ENCODE results near the gene STARD8.

The STARD8 gene

GRCh38 chrX:68753218-68753617, 105.8 kb downstream of the STARD8 start:
- no peak for TF ChIP-seq SUZ12 (IDR thresholded peaks at IDR 0.05; ENCODE audit: extremely low read depth, insufficient read depth, insufficient read length)
- no peak for TF ChIP-seq ZNF274 (IDR thresholded peaks at IDR 0.05; ENCODE audit: low read depth, low read length)
- no peak for TF ChIP-seq YY1 (IDR thresholded peaks at IDR 0.05; ENCODE audit: insufficient read depth, insufficient read length)
- Histone ChIP-seq H3K9me3 (ENCODE audit: insufficient read depth, low read length) (no peaks in the 10 kb centered on the region), H3K4me3 (ENCODE audit: insufficient read length, low read depth) (no peak overlapping the region), H3K27me3 (ENCODE audit: insufficient read depth, insufficient read length) (no peaks in the 10 kb centered on the region), H3K4me1 (ENCODE audit: insufficient read depth, insufficient read length) (no peaks in the 10 kb centered on the region), H3K9ac (ENCODE audit: insufficient read length, low read depth) (no peak overlapping the region), H3K36me3 (ENCODE audit: insufficient read depth, insufficient read length, low read length) (no peaks in the 10 kb centered on the region)
- no peak for DNase-seq (ENCODE audit: low read depth, low spot score)

- DNase-seq (ENCODE audit: low read depth, low spot score), result no peak
- Histone ChIP-seq H3K36me3 (ENCODE audit: insufficient read depth, insufficient read length, low read length) (no peaks in the 10 kb centered on the region), H3K9ac (ENCODE audit: insufficient read length, low read depth) (no peak overlapping the region), H3K4me3 (ENCODE audit: insufficient read length, low read depth) (no peak overlapping the region), H3K4me1 (ENCODE audit: insufficient read depth, insufficient read length) (no peaks in the 10 kb centered on the region), H3K27me3 (ENCODE audit: insufficient read depth, insufficient read length) (no peaks in the 10 kb centered on the region), H3K9me3 (ENCODE audit: insufficient read depth, low read length) (no peaks in the 10 kb centered on the region)
- no peak for TF ChIP-seq YY1 (IDR thresholded peaks at IDR 0.05; ENCODE audit: insufficient read depth, insufficient read length)
These were observed 106.9 kb downstream of the STARD8 start for GRCh38 chrX:68754406-68754805.

- Histone ChIP-seq H3K36me3 (ENCODE audit: insufficient read depth, insufficient read length, low read length) (no peaks in the 10 kb centered on the region), H3K9ac (ENCODE audit: insufficient read length, low read depth) (no peak overlapping the region), H3K4me1 (ENCODE audit: insufficient read depth, insufficient read length) (no peaks in the 10 kb centered on the region), H3K9me3 (ENCODE audit: insufficient read depth, low read length) (no peaks in the 10 kb centered on the region), H3K4me3 (ENCODE audit: insufficient read length, low read depth) (no peak overlapping the region), H3K27me3 (ENCODE audit: insufficient read depth, insufficient read length) (peaks cover 3% of the 10 kb centered on the region)
- DNase-seq (ENCODE audit: low read depth, low spot score), result no peak
- TF ChIP-seq ZNF274 (IDR thresholded peaks at IDR 0.05; ENCODE audit: low read depth, low read length), result no peak
- TF ChIP-seq YY1 (IDR thresholded peaks at IDR 0.05; ENCODE audit: insufficient read depth, insufficient read length), result no peak
- TF ChIP-seq SUZ12 (IDR thresholded peaks at IDR 0.05; ENCODE audit: extremely low read depth, insufficient read depth, insufficient read length), result no peak
These were observed 108.2 kb downstream of the STARD8 start for GRCh38 chrX:68755616-68756125.

GRCh38 chrX:68757331-68757730, 109.9 kb downstream of the STARD8 start:
- Histone ChIP-seq H3K4me3 (ENCODE audit: insufficient read length, low read depth) (no peak overlapping the region), H3K36me3 (ENCODE audit: insufficient read depth, insufficient read length, low read length) (no peaks in the 10 kb centered on the region), H3K27me3 (ENCODE audit: insufficient read depth, insufficient read length) (peaks cover 3% of the 10 kb centered on the region), H3K9ac (ENCODE audit: insufficient read length, low read depth) (no peak overlapping the region), H3K9me3 (ENCODE audit: insufficient read depth, low read length) (no peaks in the 10 kb centered on the region), H3K4me1 (ENCODE audit: insufficient read depth, insufficient read length) (no peaks in the 10 kb centered on the region)
- no peak for DNase-seq (ENCODE audit: low read depth, low spot score)
- TF ChIP-seq SUZ12 (IDR thresholded peaks at IDR 0.05; ENCODE audit: extremely low read depth, insufficient read depth, insufficient read length) (no peak), ZNF274 (IDR thresholded peaks at IDR 0.05; ENCODE audit: low read depth, low read length) (no peak), YY1 (IDR thresholded peaks at IDR 0.05; ENCODE audit: insufficient read depth, insufficient read length) (no peak)

- Histone ChIP-seq H3K36me3 (ENCODE audit: insufficient read depth, insufficient read length, low read length) (no peaks in the 10 kb centered on the region), H3K9ac (ENCODE audit: insufficient read length, low read depth) (no peak overlapping the region), H3K4me1 (ENCODE audit: insufficient read depth, insufficient read length) (no peaks in the 10 kb centered on the region), H3K4me3 (ENCODE audit: insufficient read length, low read depth) (no peak overlapping the region), H3K9me3 (ENCODE audit: insufficient read depth, low read length) (no peaks in the 10 kb centered on the region), H3K27me3 (ENCODE audit: insufficient read depth, insufficient read length) (peaks cover 3% of the 10 kb centered on the region)
- DNase-seq (ENCODE audit: low read depth, low spot score), result no peak
- TF ChIP-seq ZNF274 (IDR thresholded peaks at IDR 0.05; ENCODE audit: low read depth, low read length) (no peak), SUZ12 (IDR thresholded peaks at IDR 0.05; ENCODE audit: extremely low read depth, insufficient read depth, insufficient read length) (no peak), YY1 (IDR thresholded peaks at IDR 0.05; ENCODE audit: insufficient read depth, insufficient read length) (no peak)
These were observed 110.3 kb downstream of the STARD8 start for GRCh38 chrX:68757731-68758130.

- Histone ChIP-seq H3K4me3 (ENCODE audit: insufficient read length, low read depth) (no peak overlapping the region), H3K27me3 (ENCODE audit: insufficient read depth, insufficient read length) (peaks cover 4% of the 10 kb centered on the region), H3K9ac (ENCODE audit: insufficient read length, low read depth) (no peak overlapping the region), H3K36me3 (ENCODE audit: insufficient read depth, insufficient read length, low read length) (no peaks in the 10 kb centered on the region), H3K9me3 (ENCODE audit: insufficient read depth, low read length) (no peaks in the 10 kb centered on the region), H3K4me1 (ENCODE audit: insufficient read depth, insufficient read length) (no peaks in the 10 kb centered on the region)
- no peak for DNase-seq (ENCODE audit: low read depth, low spot score)
- TF ChIP-seq YY1 (IDR thresholded peaks at IDR 0.05; ENCODE audit: insufficient read depth, insufficient read length) (no peak), SUZ12 (IDR thresholded peaks at IDR 0.05; ENCODE audit: extremely low read depth, insufficient read depth, insufficient read length) (no peak), ZNF274 (IDR thresholded peaks at IDR 0.05; ENCODE audit: low read depth, low read length) (no peak)
These were observed 111.2 kb downstream of the STARD8 start for GRCh38 chrX:68758671-68759070.

GRCh38 chrX:68761086-68761485, 113.6 kb downstream of the STARD8 start:
- peaks cover 6% of the 10 kb centered on the region for H3K27me3 ChIP-seq (ENCODE audit: insufficient read depth, insufficient read length)
- H3K9me3 ChIP-seq (ENCODE audit: insufficient read depth, low read length), result no peaks in the 10 kb centered on the region
- TF ChIP-seq SUZ12 (IDR thresholded peaks at IDR 0.05; ENCODE audit: extremely low read depth, insufficient read depth, insufficient read length), result no peak
- no peaks in the 10 kb centered on the region for H3K36me3 ChIP-seq (ENCODE audit: insufficient read depth, insufficient read length, low read length)
- H3K9ac ChIP-seq (ENCODE audit: insufficient read length, low read depth), result no peak overlapping the region
- no peak for DNase-seq (ENCODE audit: low read depth, low spot score)
- no peak overlapping the region for H3K4me3 ChIP-seq (ENCODE audit: insufficient read length, low read depth)
- H3K4me1 ChIP-seq (ENCODE audit: insufficient read depth, insufficient read length), result no peaks in the 10 kb centered on the region

- Histone ChIP-seq H3K4me1 (ENCODE audit: insufficient read depth, insufficient read length) (no peaks in the 10 kb centered on the region), H3K36me3 (ENCODE audit: insufficient read depth, insufficient read length, low read length) (no peaks in the 10 kb centered on the region), H3K9ac (ENCODE audit: insufficient read length, low read depth) (no peak overlapping the region), H3K27me3 (ENCODE audit: insufficient read depth, insufficient read length) (peaks cover 6% of the 10 kb centered on the region), H3K4me3 (ENCODE audit: insufficient read length, low read depth) (no peak overlapping the region), H3K9me3 (ENCODE audit: insufficient read depth, low read length) (no peaks in the 10 kb centered on the region)
- no peak for DNase-seq (ENCODE audit: low read depth, low spot score)
- TF ChIP-seq ZNF274 (IDR thresholded peaks at IDR 0.05; ENCODE audit: low read depth, low read length) (no peak), SUZ12 (IDR thresholded peaks at IDR 0.05; ENCODE audit: extremely low read depth, insufficient read depth, insufficient read length) (no peak), YY1 (IDR thresholded peaks at IDR 0.05; ENCODE audit: insufficient read depth, insufficient read length) (no peak)
These were observed 115.3 kb downstream of the STARD8 start for GRCh38 chrX:68762766-68763165.

Data from NT2/D1 (cell line).